Stimulated activated CD8-positive, alpha-beta memory T cell treated with anti-CD3 and anti-CD28 coated beads, Interleukin-12 subunit alpha, Interleukin-12 subunit beta, amount 100 ng/mL, for 1 hour (primary cell): ENCODE data around the gene SP7.
"Not testable (repeated sequence)": the region's sequence is repeated elsewhere in the genome, so short reads cannot be mapped to it uniquely, and the experiment has no call there.

Experiments used
- DNase-seq: peaks from one replicate; pipeline ENCODE4 v3.0.0-alpha.2; 2020; ENCODE audit warnings: low read depth

SP7 gene

GRCh38 chr12:53346491-53346890 is 10.3 kb upstream of the SP7 start:
- no peak for DNase-seq

GRCh38 chr12:53345486-53346188 is 9.5 kb upstream of the SP7 start:
- DNase-seq = no peak

- peak; percentile 36 for DNase-seq
These were observed 8.8 kb upstream of the SP7 start for GRCh38 chr12:53344824-53345485.

- DNase-seq = no peak
These were observed 8.3 kb upstream of the SP7 start for GRCh38 chr12:53344487-53344823.

- DNase-seq = no peak
These were observed 7.8 kb upstream of the SP7 start for GRCh38 chr12:53343969-53344368.

- DNase-seq = no peak
These were observed 7.3 kb upstream of the SP7 start for GRCh38 chr12:53343449-53343848.

- DNase-seq = no peak
These were observed 4.2 kb upstream of the SP7 start for GRCh38 chr12:53340398-53340797.

GRCh38 chr12:53338916-53339315 is 2.8 kb upstream of the SP7 start:
- no peak for DNase-seq

GRCh38 chr12:53338017-53338416 is 1.9 kb upstream of the SP7 start:
- no peak for DNase-seq

GRCh38 chr12:53334822-53335221 is 1.3 kb downstream of the SP7 start:
- DNase-seq = no peak

GRCh38 chr12:53333845-53334244 is 2.3 kb downstream of the SP7 start:
- DNase-seq = no peak

GRCh38 chr12:53333289-53333688 is 2.9 kb downstream of the SP7 start:
- no peak for DNase-seq

GRCh38 chr12:53332744-53333143 is 3.4 kb downstream of the SP7 start:
- DNase-seq = no peak

- not testable (repeated sequence) for DNase-seq
These were observed 3.8 kb downstream of the SP7 start for GRCh38 chr12:53332339-53332738.

GRCh38 chr12:53330671-53331070 is 5.5 kb downstream of the SP7 start:
- no peak for DNase-seq

- DNase-seq = no peak
These were observed 8.1 kb downstream of the SP7 start for GRCh38 chr12:53328043-53328435.

- no peak for DNase-seq
These were observed 8.6 kb downstream of the SP7 start for GRCh38 chr12:53327435-53328042.

GRCh38 chr12:53326460-53327185 is 9.5 kb downstream of the SP7 start:
- DNase-seq = no peak

- no peak for DNase-seq
These were observed 10.6 kb downstream of the SP7 start for GRCh38 chr12:53325511-53326061.

GRCh38 chr12:53324779-53325510 is 11.2 kb downstream of the SP7 start:
- DNase-seq = peak; percentile 74

GRCh38 chr12:53324113-53324778 is 11.9 kb downstream of the SP7 start:
- peak; percentile 46 for DNase-seq
